Measurements from ENCODE around the gene CSNK1G1. TPM values are rescaled to one million over a fixed set of nuclear protein-coding genes. Genes with fewer than 3 reads are reported as not detected.
"Not testable (repeated sequence)": the region's sequence is repeated elsewhere in the genome, so short reads cannot be mapped to it uniquely, and the experiment has no call there.

Gene CSNK1G1
- total and polyA plus RNA-seq, 2 of the 8 experiments (the other 6 are each of a cell fraction or from before 2014, with no cell fraction given): 6.0 to 12.9 TPM

DNA sequence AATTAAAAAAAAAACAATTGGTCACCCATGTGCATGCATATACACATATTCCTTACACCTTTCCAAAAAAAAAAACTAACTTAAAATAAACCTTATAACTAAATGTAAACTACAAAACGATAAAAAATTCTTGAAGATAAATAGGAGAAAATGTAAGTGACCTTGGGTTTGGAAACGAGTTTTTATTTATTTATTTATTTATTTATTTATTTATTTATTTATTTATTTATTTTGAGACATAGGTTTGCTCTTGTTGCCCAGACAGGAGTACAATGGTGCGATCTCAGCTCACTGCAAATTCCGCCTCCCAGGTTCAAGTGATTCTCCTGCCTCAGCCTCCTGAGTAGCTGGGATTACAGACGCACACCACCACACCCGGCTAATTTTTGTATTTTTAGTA lies 9.7 kb downstream of the CSNK1G1 start:
- H3K79me1 ChIP-seq (ENCODE audit: low read depth, low read length); H3K4ac ChIP-seq (replicated peaks; ENCODE audit: insufficient read length, low read depth, low read length); CTCF ChIA-PET (ENCODE audit: partially characterized antibody); H4K20me1 ChIP-seq (replicated peaks in 1 of 2; ENCODE audit: control insufficient read depth in 1 of 2, insufficient read depth in 2 of 2, low read length in 2 of 2); H2BK5ac ChIP-seq (ENCODE audit: low read depth, low read length); H3K27ac ChIP-seq (ENCODE audit: low read depth, low read length); H2AK5ac ChIP-seq (ENCODE audit: low read depth, low read length); H3K14ac ChIP-seq (ENCODE audit: insufficient read length); H3K56ac ChIP-seq (replicated peaks; ENCODE audit: insufficient read length, low read depth, low read length); H2BK120ac ChIP-seq (replicated peaks; ENCODE audit: low read depth, low read length); H4K5ac ChIP-seq (ENCODE audit: insufficient read length, low read depth, low read length); H3K4me2 ChIP-seq (ENCODE audit: insufficient read depth in 1 of 2, low read depth in 2 of 2, low read length in 2 of 2); H2AFZ ChIP-seq (ENCODE audit: low read length); H2BK12ac ChIP-seq (ENCODE audit: low read depth, low read length); H2BK15ac ChIP-seq (ENCODE audit: low read length); H3K9ac ChIP-seq (replicated peaks in 1 of 4; ENCODE audit: extremely low read depth in 1 of 4, low read depth in 3 of 4, low read length in 3 of 4); H3K18ac ChIP-seq (ENCODE audit: extremely low read depth, low read length); H3K9me3 ChIP-seq (ENCODE audit: insufficient read depth in 2 of 2, low read depth in 1 of 2, low read length in 1 of 2); H4K8ac ChIP-seq (ENCODE audit: extremely low read depth, insufficient read depth, low read length); H3K36me3 ChIP-seq (ENCODE audit: control insufficient read depth in 2 of 4, insufficient read depth in 4 of 4, low read length in 3 of 4); H2BK20ac ChIP-seq (ENCODE audit: low read length); H3K23me2 ChIP-seq (ENCODE audit: low read depth, low read length); H3K27me3 ChIP-seq (replicated peaks in 1 of 4; ENCODE audit: control insufficient read depth in 3 of 4, extremely low read depth in 1 of 4, insufficient read depth in 3 of 4, low read length in 3 of 4); H3K23ac ChIP-seq (ENCODE audit: insufficient read length); H3K4me3 ChIP-seq (ENCODE audit: extremely low read depth in 1 of 4, insufficient read depth in 2 of 4, low read depth in 3 of 4, low read length in 4 of 4); FAIRE-seq; H4K91ac ChIP-seq (replicated peaks; ENCODE audit: insufficient read length, low read length); H3K4me1 ChIP-seq (replicated peaks in 1 of 4; ENCODE audit: control insufficient read depth in 3 of 4, insufficient read depth in 4 of 4, low read length in 3 of 4); DNase-seq (ENCODE audit: low read depth in 1 of 2, low spot score in 2 of 2): not testable (repeated sequence)
- H3K79me2 ChIP-seq (ENCODE audit: control insufficient read depth in 1 of 2, insufficient read depth in 2 of 2, low read length in 2 of 2): peaks cover 0 to 45% of the 10 kb centered on the region in 2 experiments; a peak in 2 of 4 replicates
- POLR2A ChIA-PET (ENCODE audit: partially characterized antibody): interaction anchor here (0.6 kb wide), 1 partner anchor 357 kb away, joined by 3 read pairs; no protein-coding TSS in a partner anchor
- WGBS, 2 experiments (ENCODE audit: extremely low coverage in 1 of 2, insufficient coverage in 1 of 2, insufficient read length in 1 of 2, insufficient replicate concordance in 2 of 2, low coverage in 1 of 2, low lambda C conversion rate in 2 of 2, missing lambda C conversion rate in 1 of 2): 91 to 100% methylated on average over 1 to 6 of the region's 6 CpGs
